ENCODE results near the gene PPP3R1.

DNA sequence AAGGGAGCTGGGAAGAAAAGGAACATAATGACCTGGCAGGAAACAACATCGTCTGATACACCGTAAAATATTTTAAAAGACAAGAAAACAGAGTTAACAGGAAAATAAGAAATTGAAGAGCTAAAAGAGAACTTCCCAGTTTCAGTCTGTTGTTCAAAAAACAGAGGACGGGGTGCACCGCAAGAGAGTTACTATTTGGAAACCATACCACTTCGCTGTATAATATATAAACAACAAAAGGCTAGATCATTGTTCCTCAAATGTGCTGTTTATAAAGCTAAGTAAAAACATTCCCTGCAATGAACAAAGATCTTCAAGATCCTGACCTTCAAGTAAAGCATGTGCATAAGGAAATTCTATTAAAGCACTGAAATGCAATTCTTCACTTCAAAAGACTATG is 2.1 kb downstream of the PPP3R1 start:
- TF ChIP-seq, protein P1, sequence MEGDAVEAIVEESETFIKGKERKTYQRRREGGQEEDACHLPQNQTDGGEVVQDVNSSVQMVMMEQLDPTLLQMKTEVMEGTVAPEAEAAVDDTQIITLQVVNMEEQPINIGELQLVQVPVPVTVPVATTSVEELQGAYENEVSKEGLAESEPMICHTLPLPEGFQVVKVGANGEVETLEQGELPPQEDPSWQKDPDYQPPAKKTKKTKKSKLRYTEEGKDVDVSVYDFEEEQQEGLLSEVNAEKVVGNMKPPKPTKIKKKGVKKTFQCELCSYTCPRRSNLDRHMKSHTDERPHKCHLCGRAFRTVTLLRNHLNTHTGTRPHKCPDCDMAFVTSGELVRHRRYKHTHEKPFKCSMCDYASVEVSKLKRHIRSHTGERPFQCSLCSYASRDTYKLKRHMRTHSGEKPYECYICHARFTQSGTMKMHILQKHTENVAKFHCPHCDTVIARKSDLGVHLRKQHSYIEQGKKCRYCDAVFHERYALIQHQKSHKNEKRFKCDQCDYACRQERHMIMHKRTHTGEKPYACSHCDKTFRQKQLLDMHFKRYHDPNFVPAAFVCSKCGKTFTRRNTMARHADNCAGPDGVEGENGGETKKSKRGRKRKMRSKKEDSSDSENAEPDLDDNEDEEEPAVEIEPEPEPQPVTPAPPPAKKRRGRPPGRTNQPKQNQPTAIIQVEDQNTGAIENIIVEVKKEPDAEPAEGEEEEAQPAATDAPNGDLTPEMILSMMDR (IDR thresholded peaks at IDR 0.05): no peak
- TF ChIP-seq EP300 (IDR thresholded peaks at IDR 0.05) (no peak), POLR2A (IDR thresholded peaks at IDR 0.05) (no peak)
